ENCODE results near the gene ABCC1. TPM values are rescaled to one million over a fixed set of nuclear protein-coding genes. Genes with fewer than 3 reads are reported as not detected.

The ABCC1 gene
- total RNA-seq, 1 donor from 2014 or later: 17.0 TPM

- DNase-seq: peak; percentile 29
- H3K4me1 ChIP-seq: peaks cover 17% of the 10 kb centered on the region
- peaks cover 25% of the 10 kb centered on the region for H3K36me3 ChIP-seq
- peak overlapping the region; percentile 66 for H3K27ac ChIP-seq (replicated peaks)
- H3K4me3 ChIP-seq: no peak overlapping the region
- TF ChIP-seq CTCF (IDR thresholded peaks at IDR 0.05; ENCODE audit: borderline replicate concordance): no peak
- no peaks in the 10 kb centered on the region for H3K9me3 ChIP-seq (replicated peaks)
- intact Hi-C loops (cut with micrococcal nuclease): no loop called here
- no peaks in the 10 kb centered on the region for H3K27me3 ChIP-seq (ENCODE audit: low read depth)
These were observed 112.9 kb downstream of the ABCC1 start for GRCh38 chr16:16062023-16062937.

GRCh38 chr16:16063683-16064082 lies 114.3 kb downstream of the ABCC1 start:
- Histone ChIP-seq H3K27ac (replicated peaks) (peak overlapping the region; percentile 66), H3K27me3 (ENCODE audit: low read depth) (no peaks in the 10 kb centered on the region), H3K4me1 (peaks cover 17% of the 10 kb centered on the region), H3K36me3 (peaks cover 21% of the 10 kb centered on the region), H3K4me3 (no peak overlapping the region), H3K9me3 (replicated peaks) (no peaks in the 10 kb centered on the region)
- no peak for DNase-seq
- no peak for TF ChIP-seq CTCF (IDR thresholded peaks at IDR 0.05; ENCODE audit: borderline replicate concordance)
- intact Hi-C loops (cut with micrococcal nuclease): no loop called here

GRCh38 chr16:16064874-16065384 lies 115.5 kb downstream of the ABCC1 start:
- no peak for TF ChIP-seq CTCF (IDR thresholded peaks at IDR 0.05; ENCODE audit: borderline replicate concordance)
- Histone ChIP-seq H3K4me3 (no peak overlapping the region), H3K9me3 (replicated peaks) (no peaks in the 10 kb centered on the region), H3K36me3 (peaks cover 22% of the 10 kb centered on the region), H3K27ac (replicated peaks) (no peak overlapping the region), H3K4me1 (peaks cover 17% of the 10 kb centered on the region), H3K27me3 (ENCODE audit: low read depth) (no peaks in the 10 kb centered on the region)
- intact Hi-C loops (cut with micrococcal nuclease): no loop called here
- no peak for DNase-seq

- Histone ChIP-seq H3K4me3 (no peak overlapping the region), H3K4me1 (peaks cover 23% of the 10 kb centered on the region), H3K36me3 (peaks cover 19% of the 10 kb centered on the region), H3K27me3 (ENCODE audit: low read depth) (no peaks in the 10 kb centered on the region), H3K9me3 (replicated peaks) (no peaks in the 10 kb centered on the region), H3K27ac (replicated peaks) (peak overlapping the region; percentile 43)
- DNase-seq: no peak
- intact Hi-C loops (cut with micrococcal nuclease): no loop called here
- no peak for TF ChIP-seq CTCF (IDR thresholded peaks at IDR 0.05; ENCODE audit: borderline replicate concordance)
These were observed 117.7 kb downstream of the ABCC1 start for GRCh38 chr16:16067127-16067526.

GRCh38 chr16:16071631-16072244 lies 122.3 kb downstream of the ABCC1 start:
- intact Hi-C loops (cut with micrococcal nuclease): no loop called here

More at GRCh38 chr16:16071631-16072244, 122.3 kb downstream of the ABCC1 start:
- TF ChIP-seq CTCF (IDR thresholded peaks at IDR 0.05; ENCODE audit: borderline replicate concordance): no peak
- peaks cover 35% of the 10 kb centered on the region for H3K4me1 ChIP-seq
- H3K4me3 ChIP-seq: no peak overlapping the region
- DNase-seq: peak; percentile 40
- no peaks in the 10 kb centered on the region for H3K27me3 ChIP-seq (ENCODE audit: low read depth)
- H3K9me3 ChIP-seq (replicated peaks): no peaks in the 10 kb centered on the region
- H3K27ac ChIP-seq (replicated peaks): peak overlapping the region; percentile 83
- H3K36me3 ChIP-seq: peaks cover 39% of the 10 kb centered on the region

Measured in left ventricle myocardium inferior (tissue), 1 donor.